Osteocyte (in vitro differentiated cells): ENCODE results near the gene PCDHGA12. TPM values are rescaled to one million over a fixed set of nuclear protein-coding genes. Genes with fewer than 3 reads are reported as not detected.
"Not testable (repeated sequence)": the region's sequence is repeated elsewhere in the genome, so short reads cannot be mapped to it uniquely, and the experiment has no call there.

Source experiments
- DNase-seq: peaks from one replicate; pipeline ENCODE4 v3.0.0; 2021; ENCODE audit warnings: mixed read lengths; ENCODE audit not compliant: unreplicated experiment; ENCODE audit errors: extremely low spot score
- H3K27ac Mint-ChIP-seq: one replicate; pipeline ENCODE4 v1.8.0; 2021; ENCODE audit warnings: mild to moderate bottlenecking, mixed read lengths; ENCODE audit not compliant: unreplicated experiment
- H3K27me3 Mint-ChIP-seq: one replicate; pipeline ENCODE4 v1.8.0; 2021; ENCODE audit warnings: mixed read lengths; ENCODE audit not compliant: unreplicated experiment
- H3K36me3 Mint-ChIP-seq: one replicate; pipeline ENCODE4 v1.8.0; 2021; ENCODE audit warnings: mixed read lengths; ENCODE audit not compliant: unreplicated experiment
- H3K4me1 Mint-ChIP-seq: one replicate; pipeline ENCODE4 v1.8.0; 2021; ENCODE audit warnings: mixed read lengths; ENCODE audit not compliant: unreplicated experiment
- H3K4me3 Mint-ChIP-seq: one replicate; pipeline ENCODE4 v1.8.0; 2021; ENCODE audit warnings: mild to moderate bottlenecking, moderate library complexity, mixed read lengths; ENCODE audit not compliant: unreplicated experiment
- H3K9me3 Mint-ChIP-seq: one replicate; pipeline ENCODE4 v1.8.0; 2021; ENCODE audit warnings: mixed read lengths; ENCODE audit not compliant: unreplicated experiment
- CTCF ChIP-seq: fragments of 200-600 bp; sonication (generic); IDR thresholded peaks from 2 replicates; pipeline ENCODE4 v1.5.0; 2021; ENCODE audit warnings: antibody characterized with exemption, mild to moderate bottlenecking, moderate library complexity
- total RNA-seq: library from RNA; stranded (reverse); gene quantifications from 2 replicates; pipeline ENCODE4 v1.2.1, GENCODE V29; 2021

PCDHGA12 gene
- total RNA-seq, 1 donor from 2014 or later: 2.1 TPM

DNA sequence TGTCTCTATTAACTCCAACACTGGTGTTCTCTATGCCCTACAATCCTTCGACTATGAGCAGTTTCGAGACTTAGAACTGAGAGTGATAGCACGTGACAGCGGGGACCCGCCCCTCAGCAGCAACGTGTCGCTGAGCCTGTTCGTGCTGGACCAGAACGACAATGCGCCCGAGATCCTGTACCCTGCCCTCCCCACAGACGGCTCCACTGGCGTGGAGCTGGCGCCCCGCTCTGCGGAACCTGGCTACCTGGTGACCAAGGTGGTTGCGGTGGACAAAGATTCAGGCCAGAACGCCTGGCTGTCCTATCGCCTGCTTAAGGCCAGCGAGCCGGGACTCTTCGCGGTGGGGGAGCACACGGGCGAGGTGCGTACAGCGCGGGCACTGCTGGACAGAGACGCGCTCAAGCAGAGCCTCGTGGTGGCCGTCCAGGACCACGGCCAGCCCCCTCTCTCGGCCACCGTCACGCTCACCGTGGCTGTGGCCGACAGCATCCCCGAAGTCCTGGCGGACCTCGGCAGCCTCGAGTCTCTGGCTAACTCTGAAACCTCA lies 7.5 kb upstream of the PCDHGA12 start:
- no peak overlapping the region for H3K4me3 Mint-ChIP-seq
- peaks cover 61% of the 10 kb centered on the region for H3K36me3 Mint-ChIP-seq
- H3K27ac Mint-ChIP-seq: no peak overlapping the region
- TF ChIP-seq CTCF: no peak
- peaks cover 37% of the 10 kb centered on the region for H3K9me3 Mint-ChIP-seq
- no peaks in the 10 kb centered on the region for H3K4me1 Mint-ChIP-seq
- DNase-seq: no peak
- H3K27me3 Mint-ChIP-seq: no peaks in the 10 kb centered on the region

- no peak for TF ChIP-seq CTCF
- H3K36me3 Mint-ChIP-seq: peaks cover 58% of the 10 kb centered on the region
- no peaks in the 10 kb centered on the region for H3K27me3 Mint-ChIP-seq
- DNase-seq: no peak
- no peak overlapping the region for H3K27ac Mint-ChIP-seq
- no peak overlapping the region for H3K4me3 Mint-ChIP-seq
- H3K4me1 Mint-ChIP-seq: no peaks in the 10 kb centered on the region
- H3K9me3 Mint-ChIP-seq: peaks cover 31% of the 10 kb centered on the region
These were observed 2.4 kb upstream of the PCDHGA12 start for GRCh38 chr5:141427783-141428426.

- H3K4me3 Mint-ChIP-seq: no peak overlapping the region
- H3K36me3 Mint-ChIP-seq: peaks cover 44% of the 10 kb centered on the region
- H3K4me1 Mint-ChIP-seq: no peaks in the 10 kb centered on the region
- peaks cover 28% of the 10 kb centered on the region for H3K9me3 Mint-ChIP-seq
- TF ChIP-seq CTCF: no peak
- DNase-seq: no peak
- no peaks in the 10 kb centered on the region for H3K27me3 Mint-ChIP-seq
- no peak overlapping the region for H3K27ac Mint-ChIP-seq
These were observed 979 bp downstream of the PCDHGA12 start for GRCh38 chr5:141431286-141431685.

GRCh38 chr5:141432308-141432707 lies 2.0 kb downstream of the PCDHGA12 start:
- peaks cover 40% of the 10 kb centered on the region for H3K36me3 Mint-ChIP-seq
- DNase-seq, H3K4me1 Mint-ChIP-seq, H3K4me3 Mint-ChIP-seq, H3K27ac Mint-ChIP-seq, H3K27me3 Mint-ChIP-seq: not testable (repeated sequence)
- peaks cover 27% of the 10 kb centered on the region for H3K9me3 Mint-ChIP-seq

DNA sequence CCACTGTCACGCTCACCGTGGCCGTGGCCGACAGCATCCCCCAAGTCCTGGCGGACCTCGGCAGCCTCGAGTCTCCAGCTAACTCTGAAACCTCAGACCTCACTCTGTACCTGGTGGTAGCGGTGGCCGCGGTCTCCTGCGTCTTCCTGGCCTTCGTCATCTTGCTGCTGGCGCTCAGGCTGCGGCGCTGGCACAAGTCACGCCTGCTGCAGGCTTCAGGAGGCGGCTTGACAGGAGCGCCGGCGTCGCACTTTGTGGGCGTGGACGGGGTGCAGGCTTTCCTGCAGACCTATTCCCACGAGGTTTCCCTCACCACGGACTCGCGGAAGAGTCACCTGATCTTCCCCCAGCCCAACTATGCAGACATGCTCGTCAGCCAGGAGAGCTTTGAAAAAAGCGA lies 2.4 kb downstream of the PCDHGA12 start:
- H3K27ac Mint-ChIP-seq, H3K4me3 Mint-ChIP-seq, H3K27me3 Mint-ChIP-seq, H3K4me1 Mint-ChIP-seq, DNase-seq: not testable (repeated sequence)
- Mint-ChIP-seq H3K9me3 (peaks cover 27% of the 10 kb centered on the region), H3K36me3 (peaks cover 40% of the 10 kb centered on the region)

GRCh38 chr5:141434006-141434405 lies 3.7 kb downstream of the PCDHGA12 start:
- no peak overlapping the region for H3K4me3 Mint-ChIP-seq

More at GRCh38 chr5:141434006-141434405, 3.7 kb downstream of the PCDHGA12 start:
- no peak for DNase-seq
- no peak for TF ChIP-seq CTCF
- H3K36me3 Mint-ChIP-seq: peaks cover 32% of the 10 kb centered on the region
- no peaks in the 10 kb centered on the region for H3K4me1 Mint-ChIP-seq
- H3K27ac Mint-ChIP-seq: no peak overlapping the region
- H3K9me3 Mint-ChIP-seq: peaks cover 21% of the 10 kb centered on the region
- no peaks in the 10 kb centered on the region for H3K27me3 Mint-ChIP-seq
